HepG2 (cell line): ENCODE results near the gene MGST2. TPM values are rescaled to one million over a fixed set of nuclear protein-coding genes. Genes with fewer than 3 reads are reported as not detected.

ENCODE experiments used
- ADNP ChIP-seq: sonication (generic); formaldehyde crosslinking; IDR thresholded peaks from 2 replicates; pipeline ENCODE4 v1.4.0; 2020; ENCODE audit warnings: missing genetic modification reagents
- ARNTL ChIP-seq: sonication (generic); formaldehyde crosslinking; IDR thresholded peaks from 2 replicates; pipeline ENCODE4 v1.4.0; 2020; ENCODE audit warnings: mild to moderate bottlenecking, missing genetic modification reagents
- CCAR2 ChIP-seq: fragments of 200-400 bp; formaldehyde crosslinking; optimal IDR thresholded peaks from 2 replicates; pipeline ENCODE3; 2018; ENCODE audit warnings: low read depth, mild to moderate bottlenecking, low read length, moderate library complexity
- CHCHD3 ChIP-seq: sonication (generic); formaldehyde crosslinking; IDR thresholded peaks from 2 replicates; pipeline ENCODE4 v1.8.0; 2022; ENCODE audit warnings: mild to moderate bottlenecking, missing genetic modification reagents, moderate library complexity
- HBP1 ChIP-seq: IDR thresholded peaks from 2 replicates; pipeline ENCODE4 v1.6.1; 2016; ENCODE audit warnings: low read depth, control low read depth
- KDM4B ChIP-seq: sonication (generic); formaldehyde crosslinking; IDR thresholded peaks from 2 replicates; pipeline ENCODE4 v1.4.0; 2020; ENCODE audit warnings: missing genetic modification reagents
- KIAA2018 ChIP-seq: sonication (generic); formaldehyde crosslinking; IDR thresholded peaks from 2 replicates; pipeline ENCODE4 v1.5.0; 2020; ENCODE audit warnings: mild to moderate bottlenecking, missing genetic modification reagents, borderline replicate concordance
- KLF16 ChIP-seq, 2 experiments: sonication (generic) in 1 of 2; formaldehyde crosslinking in 1 of 2; IDR thresholded peaks; 2 replicates each; pipeline versions ENCODE4 v1.6.1 to v1.8.0; 2016 to 2023; ENCODE audit warnings: missing genetic modification reagents in 2 of 2, missing compliant biosample characterization in 1 of 2
- MXD4 ChIP-seq: IDR thresholded peaks from 2 replicates; pipeline ENCODE4 v1.6.1; 2016; ENCODE audit warnings: mild to moderate bottlenecking, missing biosample characterization, missing genetic modification reagents
- NR0B2 ChIP-seq: sonication (generic); formaldehyde crosslinking; IDR thresholded peaks from 2 replicates; pipeline ENCODE4 v1.4.0; 2020; ENCODE audit warnings: mild to moderate bottlenecking, missing genetic modification reagents
- PAX8 ChIP-seq: sonication (generic); formaldehyde crosslinking; IDR thresholded peaks from 2 replicates; pipeline ENCODE4 v1.8.0; 2022; ENCODE audit warnings: mild to moderate bottlenecking, missing genetic modification reagents, borderline replicate concordance
- POLR2G ChIP-seq: fragments of 200-400 bp; formaldehyde crosslinking; IDR thresholded peaks from 2 replicates; pipeline ENCODE4 v1.6.1; 2018; ENCODE audit warnings: mild to moderate bottlenecking, low read depth, low read length, moderate library complexity
- ZNF362 ChIP-seq: sonication (generic); formaldehyde crosslinking; IDR thresholded peaks from 2 replicates; pipeline ENCODE4 v1.4.0; 2020; ENCODE audit warnings: missing genetic modification reagents, mild to moderate bottlenecking, borderline replicate concordance
- ZNF670 ChIP-seq: sonication (generic); formaldehyde crosslinking; IDR thresholded peaks from 2 replicates; pipeline ENCODE4 v1.8.0; 2022; ENCODE audit warnings: mild to moderate bottlenecking, missing genetic modification reagents, borderline replicate concordance
- ZNF746 ChIP-seq: sonication (generic); formaldehyde crosslinking; IDR thresholded peaks from 2 replicates; pipeline ENCODE4 v1.8.0; 2022; ENCODE audit warnings: mild to moderate bottlenecking, missing genetic modification reagents
- ZNF790 ChIP-seq: sonication (generic); formaldehyde crosslinking; IDR thresholded peaks from 2 replicates; pipeline ENCODE4 v1.8.0; 2022; ENCODE audit warnings: missing genetic modification reagents, mild to moderate bottlenecking, borderline replicate concordance
- polyA plus RNA-seq, 8 experiments: library from polyadenylated mRNA; depleted of rRNA in 3 of 8; stranded (reverse) in 7 of 8; unstranded in 1 of 8; fragments of >200 nt; fragmentation: Illumina TruSeq in 4 of 8; extraction: Trizol in 4 of 8; gene quantifications; 2 replicates each; pipeline versions ENCODE4 v1.2.1 to v1.2.3, GENCODE V29; 2011 to 2016; ENCODE audit warnings: low read depth in 4 of 8, missing spikeins in 1 of 8, mixed read lengths in 1 of 8; ENCODE audit not compliant: insufficient read depth in 1 of 8
- total RNA-seq, 5 experiments: library from RNA; depleted of rRNA; stranded (reverse); fragments of >200 nt; fragmentation: Illumina TruSeq; extraction: Trizol; gene quantifications; 2 replicates each; pipeline ENCODE4 v1.2.3, GENCODE V29; 2016; ENCODE audit warnings: low read depth in 1 of 5
- TF ChIP-seq, protein P1 (sequence below): sonication (generic); formaldehyde crosslinking; IDR thresholded peaks from 2 replicates; pipeline ENCODE4 v1.5.1; 2020; ENCODE audit warnings: missing genetic modification reagents, mild to moderate bottlenecking, borderline replicate concordance

MGST2 gene
- total and polyA plus RNA-seq, 2 of the 13 experiments (the other 11 are each of a cell fraction or from before 2014, with no cell fraction given), result 205 to 416 TPM

DNA sequence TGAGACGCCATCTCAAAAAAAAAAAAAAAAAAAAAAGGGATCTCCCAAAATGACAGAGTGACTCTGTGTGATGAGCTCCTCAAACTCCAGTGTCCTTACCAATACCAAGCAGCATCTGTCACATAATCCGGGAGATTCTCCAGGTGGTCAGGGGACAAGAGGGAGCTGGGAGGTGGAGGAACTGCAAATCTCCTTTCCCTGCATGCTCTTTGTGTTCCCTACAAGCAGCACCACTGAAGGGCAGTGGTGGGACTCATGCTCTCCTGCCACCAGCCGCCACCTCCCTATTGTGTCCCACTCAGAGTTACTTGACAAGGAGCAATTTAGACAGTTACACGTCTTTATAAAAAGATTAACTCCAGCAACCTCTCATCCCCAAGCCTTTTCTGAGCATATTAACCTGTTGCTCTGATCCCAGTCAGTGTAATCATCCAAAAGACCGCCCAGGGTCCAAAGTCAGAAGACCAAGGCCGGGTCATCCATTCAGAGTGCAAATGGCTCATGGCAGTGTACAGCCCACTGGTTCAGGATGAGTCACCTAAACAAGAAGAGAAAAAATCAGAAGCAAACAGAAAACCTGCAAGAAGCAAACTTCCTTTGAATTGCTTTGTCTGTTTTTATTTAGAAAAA, 23.6 kb downstream of the MGST2 start (continued):
- TF ChIP-seq PAX8 (CRISPR knock-in tag) (no peak; the same call in 1 of the 2 replicates), KIAA2018 (CRISPR knock-in tag) (no peak), ZNF746 (CRISPR knock-in tag) (no peak), ZNF670 (CRISPR knock-in tag) (no peak), HBP1 (CRISPR knock-in tag) (peak; percentile 86; the same call in 1 of the 2 replicates), ZNF362 (CRISPR knock-in tag) (peak; percentile 70; the same call in 1 of the 2 replicates), CCAR2 (no peak), KDM4B (0 out of 2 replicates have a peak, but pooled peaks have one; percentile 29), ADNP (CRISPR knock-in tag) (no peak), NR0B2 (CRISPR knock-in tag) (no peak), ARNTL (CRISPR knock-in tag) (peak; percentile 52), KLF16 (CRISPR knock-in tag; IDR thresholded peaks at IDR 0.05) (0 out of 4 replicates have a peak, but pooled peaks of 1 of the 2 experiments have one; percentile 65), MXD4 (CRISPR knock-in tag) (0 out of 2 replicates have a peak, but pooled peaks have one; percentile 45), CHCHD3 (CRISPR knock-in tag) (no peak), POLR2G (peak; percentile 56), ZNF790 (CRISPR knock-in tag) (no peak)
- TF ChIP-seq, protein P1, sequence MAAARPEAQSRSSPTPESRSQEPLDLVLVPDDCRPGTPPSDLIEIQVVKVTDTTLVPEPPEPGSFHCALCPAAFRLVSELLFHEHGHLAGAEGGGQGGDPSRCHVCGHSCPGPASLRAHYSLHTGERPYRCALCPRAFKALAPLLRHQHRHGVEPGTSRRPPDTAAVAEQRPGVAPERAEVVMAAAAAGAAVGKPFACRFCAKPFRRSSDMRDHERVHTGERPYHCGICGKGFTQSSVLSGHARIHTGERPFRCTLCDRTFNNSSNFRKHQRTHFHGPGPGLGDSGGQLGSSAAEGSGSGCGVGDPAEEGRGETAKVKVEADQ (CRISPR knock-in tag), result no peak
